ENCODE data around the gene NTSR2. TPM values are rescaled to one million over a fixed set of nuclear protein-coding genes. Genes with fewer than 3 reads are reported as not detected.

Gene NTSR2
- total RNA-seq, 1 experiment from 2014 or later = not detected

- TF ChIP-seq, protein P1, sequence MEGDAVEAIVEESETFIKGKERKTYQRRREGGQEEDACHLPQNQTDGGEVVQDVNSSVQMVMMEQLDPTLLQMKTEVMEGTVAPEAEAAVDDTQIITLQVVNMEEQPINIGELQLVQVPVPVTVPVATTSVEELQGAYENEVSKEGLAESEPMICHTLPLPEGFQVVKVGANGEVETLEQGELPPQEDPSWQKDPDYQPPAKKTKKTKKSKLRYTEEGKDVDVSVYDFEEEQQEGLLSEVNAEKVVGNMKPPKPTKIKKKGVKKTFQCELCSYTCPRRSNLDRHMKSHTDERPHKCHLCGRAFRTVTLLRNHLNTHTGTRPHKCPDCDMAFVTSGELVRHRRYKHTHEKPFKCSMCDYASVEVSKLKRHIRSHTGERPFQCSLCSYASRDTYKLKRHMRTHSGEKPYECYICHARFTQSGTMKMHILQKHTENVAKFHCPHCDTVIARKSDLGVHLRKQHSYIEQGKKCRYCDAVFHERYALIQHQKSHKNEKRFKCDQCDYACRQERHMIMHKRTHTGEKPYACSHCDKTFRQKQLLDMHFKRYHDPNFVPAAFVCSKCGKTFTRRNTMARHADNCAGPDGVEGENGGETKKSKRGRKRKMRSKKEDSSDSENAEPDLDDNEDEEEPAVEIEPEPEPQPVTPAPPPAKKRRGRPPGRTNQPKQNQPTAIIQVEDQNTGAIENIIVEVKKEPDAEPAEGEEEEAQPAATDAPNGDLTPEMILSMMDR (IDR thresholded peaks at IDR 0.05; ENCODE audit: unreplicated experiment) = no peak
- peaks cover 10% of the 10 kb centered on the region for H3K27me3 Mint-ChIP-seq (ENCODE audit: unreplicated experiment)
- BruUV-seq (replicated peaks) = no TSS peak
- H3K27ac Mint-ChIP-seq (ENCODE audit: unreplicated experiment) = peak overlapping the region; percentile 15
- intact Hi-C loops (cut with micrococcal nuclease; ENCODE audit: unreplicated experiment) = loop anchor here (2.0 kb wide), 1 partner anchor 33 kb away; no protein-coding TSS in a partner anchor
- peaks cover 4% of the 10 kb centered on the region for H3K36me3 Mint-ChIP-seq (ENCODE audit: insufficient read depth, unreplicated experiment)
- no peak overlapping the region for H3K4me3 Mint-ChIP-seq (ENCODE audit: low read depth, unreplicated experiment)
- H3K4me1 Mint-ChIP-seq (ENCODE audit: low read depth, unreplicated experiment) = peaks cover 49% of the 10 kb centered on the region
- H3K9me3 Mint-ChIP-seq (ENCODE audit: low read depth, unreplicated experiment) = no peaks in the 10 kb centered on the region
- DNase-seq = no peak
- CTCF ChIA-PET = interaction anchor here (0.8 to 2.3 kb wide), 3 partner anchors 27 to 51 kb away, joined by 4 to 11 read pairs (median 4); no protein-coding TSS in a partner anchor
Measured at GRCh38 chr2:11711751-11712150, 41.8 kb upstream of the NTSR2 start.

- H3K27ac Mint-ChIP-seq (ENCODE audit: unreplicated experiment) = peak overlapping the region; percentile 15
- peaks cover 6% of the 10 kb centered on the region for H3K27me3 Mint-ChIP-seq (ENCODE audit: unreplicated experiment)
- peaks cover 47% of the 10 kb centered on the region for H3K4me1 Mint-ChIP-seq (ENCODE audit: low read depth, unreplicated experiment)
- no peak overlapping the region for H3K4me3 Mint-ChIP-seq (ENCODE audit: low read depth, unreplicated experiment)
- peaks cover under 1% of the 10 kb centered on the region for H3K9me3 Mint-ChIP-seq (ENCODE audit: low read depth, unreplicated experiment)
- no peak for DNase-seq
- CTCF ChIA-PET = interaction anchor here (0.8 to 2.3 kb wide), 3 partner anchors 27 to 51 kb away, joined by 4 to 11 read pairs (median 4); no protein-coding TSS in a partner anchor
- TF ChIP-seq, protein P1 (IDR thresholded peaks at IDR 0.05; ENCODE audit: unreplicated experiment) = no peak
- no TSS peak for BruUV-seq (replicated peaks)
- intact Hi-C loops (cut with micrococcal nuclease; ENCODE audit: unreplicated experiment) = loop anchor here (2.0 kb wide), 1 partner anchor 33 kb away; no protein-coding TSS in a partner anchor
- H3K36me3 Mint-ChIP-seq (ENCODE audit: insufficient read depth, unreplicated experiment) = peaks cover 4% of the 10 kb centered on the region
Measured at GRCh38 chr2:11711354-11711716, 41.3 kb upstream of the NTSR2 start.

- intact Hi-C loops (cut with micrococcal nuclease; ENCODE audit: unreplicated experiment) = loop anchor here (2.0 kb wide), 1 partner anchor 34 kb away; no protein-coding TSS in a partner anchor
- Mint-ChIP-seq H3K36me3 (ENCODE audit: insufficient read depth, unreplicated experiment) (peaks cover 4% of the 10 kb centered on the region), H3K4me3 (ENCODE audit: low read depth, unreplicated experiment) (no peak overlapping the region), H3K9me3 (ENCODE audit: low read depth, unreplicated experiment) (peaks cover 5% of the 10 kb centered on the region), H3K4me1 (ENCODE audit: low read depth, unreplicated experiment) (peaks cover 45% of the 10 kb centered on the region), H3K27ac (ENCODE audit: unreplicated experiment) (peak overlapping the region; percentile 15), H3K27me3 (ENCODE audit: unreplicated experiment) (peaks cover under 1% of the 10 kb centered on the region)
- CTCF ChIA-PET = interaction anchor here (0.6 to 2.3 kb wide), 6 partner anchors 23 to 52 kb away, joined by 3 to 11 read pairs (median 4); partner anchors contain the start of gene LPIN1
- TF ChIP-seq, protein P1 (IDR thresholded peaks at IDR 0.05; ENCODE audit: unreplicated experiment) = no peak
- peak; percentile 10 for DNase-seq
- BruUV-seq (replicated peaks) = TSS peak; percentile 89
Measured at GRCh38 chr2:11710632-11711353, 40.8 kb upstream of the NTSR2 start.

GRCh38 chr2:11710210-11710609 lies 40.2 kb upstream of the NTSR2 start:
- Mint-ChIP-seq H3K9me3 (ENCODE audit: low read depth, unreplicated experiment) (peaks cover 8% of the 10 kb centered on the region), H3K4me1 (ENCODE audit: low read depth, unreplicated experiment) (peaks cover 45% of the 10 kb centered on the region), H3K4me3 (ENCODE audit: low read depth, unreplicated experiment) (no peak overlapping the region), H3K27me3 (ENCODE audit: unreplicated experiment) (no peaks in the 10 kb centered on the region), H3K36me3 (ENCODE audit: insufficient read depth, unreplicated experiment) (peaks cover 4% of the 10 kb centered on the region), H3K27ac (ENCODE audit: unreplicated experiment) (peak overlapping the region; percentile 15)
- intact Hi-C loops (cut with micrococcal nuclease; ENCODE audit: unreplicated experiment) = loop anchor here (2.0 kb wide), 1 partner anchor 35 kb away; no protein-coding TSS in a partner anchor
- peak; percentile 58 for DNase-seq
- CTCF ChIA-PET = interaction anchor here (0.6 to 2.3 kb wide), 5 partner anchors 22 to 43 kb away, joined by 3 to 11 read pairs (median 4); partner anchors contain the start of gene LPIN1
- TF ChIP-seq, protein P1 (IDR thresholded peaks at IDR 0.05; ENCODE audit: unreplicated experiment) = no peak
- no TSS peak for BruUV-seq (replicated peaks)
